ENCODE measurements around the gene GPC1.

- TF ChIP-seq, protein P1, sequence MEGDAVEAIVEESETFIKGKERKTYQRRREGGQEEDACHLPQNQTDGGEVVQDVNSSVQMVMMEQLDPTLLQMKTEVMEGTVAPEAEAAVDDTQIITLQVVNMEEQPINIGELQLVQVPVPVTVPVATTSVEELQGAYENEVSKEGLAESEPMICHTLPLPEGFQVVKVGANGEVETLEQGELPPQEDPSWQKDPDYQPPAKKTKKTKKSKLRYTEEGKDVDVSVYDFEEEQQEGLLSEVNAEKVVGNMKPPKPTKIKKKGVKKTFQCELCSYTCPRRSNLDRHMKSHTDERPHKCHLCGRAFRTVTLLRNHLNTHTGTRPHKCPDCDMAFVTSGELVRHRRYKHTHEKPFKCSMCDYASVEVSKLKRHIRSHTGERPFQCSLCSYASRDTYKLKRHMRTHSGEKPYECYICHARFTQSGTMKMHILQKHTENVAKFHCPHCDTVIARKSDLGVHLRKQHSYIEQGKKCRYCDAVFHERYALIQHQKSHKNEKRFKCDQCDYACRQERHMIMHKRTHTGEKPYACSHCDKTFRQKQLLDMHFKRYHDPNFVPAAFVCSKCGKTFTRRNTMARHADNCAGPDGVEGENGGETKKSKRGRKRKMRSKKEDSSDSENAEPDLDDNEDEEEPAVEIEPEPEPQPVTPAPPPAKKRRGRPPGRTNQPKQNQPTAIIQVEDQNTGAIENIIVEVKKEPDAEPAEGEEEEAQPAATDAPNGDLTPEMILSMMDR (IDR thresholded peaks at IDR 0.05 in 4 of 5, conservative IDR thresholded peaks at IDR 0.05 in 1 of 5): no peak
- TF ChIP-seq POLR2A (IDR thresholded peaks at IDR 0.05): no peak
Measured at GRCh38 chr2:240456447-240457222, 21.2 kb downstream of the GPC1 start.
